Measurements from ENCODE around the gene NIPAL4. TPM values are rescaled to one million over a fixed set of nuclear protein-coding genes. Genes with fewer than 3 reads are reported as not detected.

Gene NIPAL4
- total RNA-seq, 1 experiment from 2014 or later = 2.7 TPM

- H3K27me3 Mint-ChIP-seq (ENCODE audit: unreplicated experiment) = no peaks in the 10 kb centered on the region
- H3K9me3 Mint-ChIP-seq (ENCODE audit: low read depth, unreplicated experiment) = no peaks in the 10 kb centered on the region
- TF ChIP-seq, protein P1, sequence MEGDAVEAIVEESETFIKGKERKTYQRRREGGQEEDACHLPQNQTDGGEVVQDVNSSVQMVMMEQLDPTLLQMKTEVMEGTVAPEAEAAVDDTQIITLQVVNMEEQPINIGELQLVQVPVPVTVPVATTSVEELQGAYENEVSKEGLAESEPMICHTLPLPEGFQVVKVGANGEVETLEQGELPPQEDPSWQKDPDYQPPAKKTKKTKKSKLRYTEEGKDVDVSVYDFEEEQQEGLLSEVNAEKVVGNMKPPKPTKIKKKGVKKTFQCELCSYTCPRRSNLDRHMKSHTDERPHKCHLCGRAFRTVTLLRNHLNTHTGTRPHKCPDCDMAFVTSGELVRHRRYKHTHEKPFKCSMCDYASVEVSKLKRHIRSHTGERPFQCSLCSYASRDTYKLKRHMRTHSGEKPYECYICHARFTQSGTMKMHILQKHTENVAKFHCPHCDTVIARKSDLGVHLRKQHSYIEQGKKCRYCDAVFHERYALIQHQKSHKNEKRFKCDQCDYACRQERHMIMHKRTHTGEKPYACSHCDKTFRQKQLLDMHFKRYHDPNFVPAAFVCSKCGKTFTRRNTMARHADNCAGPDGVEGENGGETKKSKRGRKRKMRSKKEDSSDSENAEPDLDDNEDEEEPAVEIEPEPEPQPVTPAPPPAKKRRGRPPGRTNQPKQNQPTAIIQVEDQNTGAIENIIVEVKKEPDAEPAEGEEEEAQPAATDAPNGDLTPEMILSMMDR (IDR thresholded peaks at IDR 0.05; ENCODE audit: unreplicated experiment) = no peak
- no peak for DNase-seq
- H3K4me3 Mint-ChIP-seq (ENCODE audit: low read depth, unreplicated experiment) = no peak overlapping the region
- H3K27ac Mint-ChIP-seq (ENCODE audit: unreplicated experiment) = no peak overlapping the region
- peaks cover 12% of the 10 kb centered on the region for H3K36me3 Mint-ChIP-seq (ENCODE audit: insufficient read depth, unreplicated experiment)
- BruUV-seq (replicated peaks) = no TSS peak
- CTCF ChIA-PET = interaction anchor here (0.6 kb wide), 2 partner anchors 54 to 134 kb away, joined by 3 to 6 read pairs; no protein-coding TSS in a partner anchor
- no peaks in the 10 kb centered on the region for H3K4me1 Mint-ChIP-seq (ENCODE audit: low read depth, unreplicated experiment)
- intact Hi-C loops (cut with micrococcal nuclease; ENCODE audit: unreplicated experiment) = no loop called here
Observed at GRCh38 chr5:157457391-157457790, 2.6 kb upstream of the NIPAL4 start.

DNA sequence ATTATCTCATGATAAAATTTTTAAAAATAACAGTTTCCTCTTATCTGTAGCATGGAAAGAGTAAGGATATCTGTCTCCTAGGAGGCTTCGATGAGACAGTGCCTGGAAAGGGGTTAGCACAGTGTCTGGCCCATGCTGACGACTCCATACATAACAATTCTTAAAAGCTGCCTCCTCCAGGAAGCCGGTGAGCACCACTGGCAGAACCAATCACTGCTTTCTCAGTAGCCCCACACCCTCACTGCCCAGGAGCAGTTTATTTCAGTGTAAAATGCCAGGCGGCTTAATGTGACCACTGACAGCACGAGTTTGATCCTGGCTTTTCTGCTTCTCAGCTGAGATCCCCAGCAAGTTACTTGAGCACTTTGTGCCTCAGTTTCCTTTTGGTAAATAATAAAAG, 1.2 kb upstream of the NIPAL4 start:
- peaks cover 12% of the 10 kb centered on the region for H3K36me3 Mint-ChIP-seq (ENCODE audit: insufficient read depth, unreplicated experiment)
- peaks cover 4% of the 10 kb centered on the region for H3K4me1 Mint-ChIP-seq (ENCODE audit: low read depth, unreplicated experiment)
- BruUV-seq (replicated peaks) = no TSS peak
- no peak overlapping the region for H3K4me3 Mint-ChIP-seq (ENCODE audit: low read depth, unreplicated experiment)
- CTCF ChIA-PET = interaction anchor here (1.8 kb wide), 1 partner anchor 11 kb away, joined by 5 read pairs; no protein-coding TSS in a partner anchor
- DNase-seq = no peak
- H3K27me3 Mint-ChIP-seq (ENCODE audit: unreplicated experiment) = no peaks in the 10 kb centered on the region
- intact Hi-C loops (cut with micrococcal nuclease; ENCODE audit: unreplicated experiment) = no loop called here
- no peaks in the 10 kb centered on the region for H3K9me3 Mint-ChIP-seq (ENCODE audit: low read depth, unreplicated experiment)
- H3K27ac Mint-ChIP-seq (ENCODE audit: unreplicated experiment) = no peak overlapping the region
- TF ChIP-seq, protein P1 (IDR thresholded peaks at IDR 0.05; ENCODE audit: unreplicated experiment) = no peak

DNA sequence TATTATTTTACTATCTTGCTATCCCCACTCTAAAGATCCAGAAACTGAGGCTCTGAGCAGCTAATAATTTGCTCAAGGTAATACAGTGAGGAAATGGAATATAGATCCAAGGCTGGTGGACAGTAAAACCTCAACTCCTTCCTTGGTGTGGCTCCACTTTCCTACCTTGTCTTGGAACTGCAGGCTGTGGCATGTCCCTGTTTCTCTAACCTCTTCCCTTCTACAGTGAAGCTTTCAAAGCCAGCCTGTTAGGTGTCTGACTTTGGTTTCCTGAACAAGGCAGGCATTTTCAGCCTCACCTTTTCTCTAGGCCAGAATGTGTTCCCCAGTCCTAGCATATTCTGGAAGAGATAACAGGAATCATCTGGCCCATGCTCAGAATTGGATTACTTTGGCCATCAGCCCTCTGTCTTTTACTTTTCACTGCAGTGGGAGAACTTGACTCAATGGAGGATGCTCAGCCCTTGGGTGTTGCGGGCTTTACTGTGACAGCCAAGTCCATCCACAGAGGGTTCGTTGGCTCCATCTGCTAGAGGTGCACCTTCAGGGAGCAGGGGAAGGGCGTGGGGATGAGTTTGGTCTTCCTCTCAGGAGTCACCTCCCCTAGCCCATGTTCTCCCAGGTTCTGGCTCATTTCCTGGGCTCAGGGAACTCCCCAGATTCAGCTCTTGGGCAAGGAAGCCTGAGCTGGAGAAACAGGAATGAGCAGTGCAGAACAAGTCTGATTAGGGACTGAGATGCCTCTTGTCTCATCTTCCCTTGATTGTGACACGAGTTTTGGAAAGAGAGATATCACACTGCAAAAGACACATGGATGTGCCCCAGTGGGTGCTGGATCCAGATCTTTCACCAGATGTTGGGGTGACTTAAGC, 1.1 kb downstream of the NIPAL4 start:
- peaks cover 17% of the 10 kb centered on the region for H3K36me3 Mint-ChIP-seq (ENCODE audit: insufficient read depth, unreplicated experiment)
- no peaks in the 10 kb centered on the region for H3K27me3 Mint-ChIP-seq (ENCODE audit: unreplicated experiment)
- no TSS peak for BruUV-seq (replicated peaks)
- H3K27ac Mint-ChIP-seq (ENCODE audit: unreplicated experiment) = no peak overlapping the region
- no peak for DNase-seq
- H3K9me3 Mint-ChIP-seq (ENCODE audit: low read depth, unreplicated experiment) = no peaks in the 10 kb centered on the region
- CTCF ChIA-PET = interaction anchor here (0.7 to 1.7 kb wide), 2 partner anchors 11 to 943 kb away, joined by 3 read pairs; no protein-coding TSS in a partner anchor
- H3K4me1 Mint-ChIP-seq (ENCODE audit: low read depth, unreplicated experiment) = peaks cover 16% of the 10 kb centered on the region
- H3K4me3 Mint-ChIP-seq (ENCODE audit: low read depth, unreplicated experiment) = peak overlapping the region; percentile 70
- TF ChIP-seq, protein P1 (IDR thresholded peaks at IDR 0.05; ENCODE audit: unreplicated experiment) = no peak
- intact Hi-C loops (cut with micrococcal nuclease; ENCODE audit: unreplicated experiment) = no loop called here

DNA sequence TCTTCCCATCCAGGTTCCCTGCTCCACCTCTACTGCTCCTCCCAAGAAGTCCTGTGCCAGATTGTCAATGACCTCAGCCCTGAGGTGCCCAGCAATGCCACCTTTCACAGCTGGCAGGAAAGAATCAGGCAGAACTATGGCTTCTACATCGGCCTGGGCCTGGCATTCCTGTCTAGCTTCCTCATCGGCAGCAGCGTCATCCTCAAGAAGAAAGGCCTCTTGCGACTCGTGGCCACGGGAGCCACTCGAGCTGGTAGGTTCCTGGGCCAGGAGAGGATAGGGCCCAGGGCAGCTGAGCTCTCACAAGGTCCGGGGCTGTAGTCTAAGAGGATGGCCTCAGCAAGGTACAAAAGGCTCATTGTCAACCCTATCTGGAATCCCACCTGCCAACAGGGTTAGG, 3.1 kb downstream of the NIPAL4 start:
- Mint-ChIP-seq H3K27me3 (ENCODE audit: unreplicated experiment) (no peaks in the 10 kb centered on the region), H3K4me3 (ENCODE audit: low read depth, unreplicated experiment) (no peak overlapping the region), H3K9me3 (ENCODE audit: low read depth, unreplicated experiment) (no peaks in the 10 kb centered on the region), H3K4me1 (ENCODE audit: low read depth, unreplicated experiment) (peaks cover 16% of the 10 kb centered on the region), H3K27ac (ENCODE audit: unreplicated experiment) (no peak overlapping the region), H3K36me3 (ENCODE audit: insufficient read depth, unreplicated experiment) (peaks cover 17% of the 10 kb centered on the region)
- TF ChIP-seq, protein P1 (IDR thresholded peaks at IDR 0.05; ENCODE audit: unreplicated experiment) = no peak
- no peak for DNase-seq
- BruUV-seq (replicated peaks) = no TSS peak
- intact Hi-C loops (cut with micrococcal nuclease; ENCODE audit: unreplicated experiment) = no loop called here
- CTCF ChIA-PET = interaction anchor here (0.8 to 1.8 kb wide), 3 partner anchors 9 to 33 kb away, joined by 3 to 4 read pairs (median 3); no protein-coding TSS in a partner anchor

Measured in Calu3 (cell line).